GM18867 (cell line): ENCODE results near the gene SLC47A2.
"Not testable (repeated sequence)": the region's sequence is repeated elsewhere in the genome, so short reads cannot be mapped to it uniquely, and the experiment has no call there.

Experiments used
- ATAC-seq: cut with Tn5 transposase; IDR thresholded peaks from one replicate; pipeline ENCODE4 v1.9.1; 2021; ENCODE audit warnings: mild to moderate bottlenecking, moderate library complexity; ENCODE audit not compliant: unreplicated experiment

The SLC47A2 gene

DNA sequence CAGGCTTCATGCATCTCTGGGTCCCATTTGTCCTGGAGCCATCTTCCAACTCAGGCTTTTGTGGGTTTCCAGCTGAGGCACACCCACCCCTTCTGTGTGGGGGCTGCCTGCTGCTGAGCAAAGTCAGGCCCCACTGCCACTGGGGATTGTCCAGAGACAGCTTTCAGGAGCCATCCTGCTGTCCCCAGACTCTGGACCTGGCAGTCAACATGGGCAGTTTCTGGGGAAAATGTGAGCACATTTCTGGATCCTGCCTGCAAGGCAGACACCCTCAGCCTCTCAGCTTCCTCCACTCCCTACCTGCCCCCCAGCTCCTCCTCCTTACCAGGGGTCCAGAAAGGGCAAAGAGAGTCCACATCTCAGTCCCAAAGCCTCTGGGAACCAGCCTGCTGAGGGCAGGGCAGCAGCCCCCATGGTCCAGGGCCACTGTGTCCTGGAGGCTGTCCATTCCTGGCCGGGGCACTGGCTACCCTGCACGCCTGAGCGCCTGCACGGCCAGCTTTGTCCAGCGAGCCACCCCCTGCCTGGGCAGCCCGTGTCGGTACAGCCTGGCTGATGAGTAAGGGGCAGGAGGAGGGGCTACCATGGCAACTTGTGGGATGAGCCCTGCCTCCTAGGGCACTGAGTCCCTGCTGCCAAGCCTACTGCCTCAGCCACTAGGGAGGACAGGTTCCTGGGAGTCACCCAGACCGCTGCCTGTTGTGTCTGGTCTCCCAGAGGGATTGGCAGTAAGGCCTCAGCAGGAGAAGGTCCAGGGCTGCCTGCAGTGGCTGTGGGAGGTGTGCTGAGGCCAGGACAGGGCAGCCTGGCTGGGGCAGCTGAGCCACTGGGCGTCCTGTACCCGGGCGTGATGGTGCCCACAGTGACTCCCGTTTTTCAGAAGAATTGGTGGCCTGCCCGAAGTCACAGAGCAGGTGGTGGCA is at the start of gene SLC47A2:
Gene SLC47A2 (minus strand): TSS at position 477 of the 923 bp plus-strand sequence. CDS start 29 bp downstream, at position 448.
- ATAC-seq: no peak

DNA sequence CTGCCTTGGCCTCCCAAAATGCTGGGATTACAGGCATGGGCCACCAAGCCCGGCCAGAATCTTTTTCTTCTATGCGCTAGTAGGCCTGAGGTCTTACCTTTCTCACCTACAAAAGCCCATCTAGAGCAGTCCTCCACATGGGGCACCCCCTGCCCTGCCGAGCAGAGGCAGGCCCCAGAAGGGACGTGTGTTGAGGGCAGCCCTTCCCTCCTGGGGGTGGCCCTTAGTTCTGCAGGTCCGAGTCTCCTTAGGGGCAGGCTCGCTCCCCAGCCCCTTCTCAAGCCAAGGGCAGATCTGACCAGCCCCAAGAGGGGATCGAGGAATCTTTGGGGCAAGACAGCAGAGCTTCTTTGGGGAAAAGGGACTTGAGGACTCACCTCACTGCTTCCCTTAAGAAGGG is 49.6 kb upstream of the SLC47A2 start:
- no peak for ATAC-seq

DNA sequence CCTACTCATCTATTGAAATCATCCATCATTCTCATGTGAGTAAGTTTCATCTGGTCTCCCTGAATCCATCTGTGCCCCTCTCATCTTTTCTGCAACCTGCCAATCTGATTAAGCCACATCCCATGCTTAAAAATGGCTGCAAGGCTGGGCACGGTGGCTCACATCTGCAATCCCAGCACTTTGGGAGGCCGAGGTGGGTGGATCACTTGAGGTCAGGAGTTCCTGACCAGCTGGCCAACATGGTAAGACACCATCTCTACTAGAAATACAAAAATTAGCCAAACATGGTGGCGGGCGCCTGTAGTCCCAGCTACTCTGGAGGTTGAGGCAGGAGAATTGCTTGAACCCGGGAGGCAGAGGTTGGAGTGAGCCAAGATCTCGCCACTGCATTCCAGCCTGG is 47.6 kb upstream of the SLC47A2 start:
- not testable (repeated sequence) for ATAC-seq

GRCh38 chr17:19763416-19763815 is 47.0 kb upstream of the SLC47A2 start:
- no peak for ATAC-seq

- no peak for ATAC-seq
Observed at GRCh38 chr17:19762515-19762961, 46.2 kb upstream of the SLC47A2 start.

GRCh38 chr17:19760746-19761145 is 44.4 kb upstream of the SLC47A2 start:
- no peak for ATAC-seq

DNA sequence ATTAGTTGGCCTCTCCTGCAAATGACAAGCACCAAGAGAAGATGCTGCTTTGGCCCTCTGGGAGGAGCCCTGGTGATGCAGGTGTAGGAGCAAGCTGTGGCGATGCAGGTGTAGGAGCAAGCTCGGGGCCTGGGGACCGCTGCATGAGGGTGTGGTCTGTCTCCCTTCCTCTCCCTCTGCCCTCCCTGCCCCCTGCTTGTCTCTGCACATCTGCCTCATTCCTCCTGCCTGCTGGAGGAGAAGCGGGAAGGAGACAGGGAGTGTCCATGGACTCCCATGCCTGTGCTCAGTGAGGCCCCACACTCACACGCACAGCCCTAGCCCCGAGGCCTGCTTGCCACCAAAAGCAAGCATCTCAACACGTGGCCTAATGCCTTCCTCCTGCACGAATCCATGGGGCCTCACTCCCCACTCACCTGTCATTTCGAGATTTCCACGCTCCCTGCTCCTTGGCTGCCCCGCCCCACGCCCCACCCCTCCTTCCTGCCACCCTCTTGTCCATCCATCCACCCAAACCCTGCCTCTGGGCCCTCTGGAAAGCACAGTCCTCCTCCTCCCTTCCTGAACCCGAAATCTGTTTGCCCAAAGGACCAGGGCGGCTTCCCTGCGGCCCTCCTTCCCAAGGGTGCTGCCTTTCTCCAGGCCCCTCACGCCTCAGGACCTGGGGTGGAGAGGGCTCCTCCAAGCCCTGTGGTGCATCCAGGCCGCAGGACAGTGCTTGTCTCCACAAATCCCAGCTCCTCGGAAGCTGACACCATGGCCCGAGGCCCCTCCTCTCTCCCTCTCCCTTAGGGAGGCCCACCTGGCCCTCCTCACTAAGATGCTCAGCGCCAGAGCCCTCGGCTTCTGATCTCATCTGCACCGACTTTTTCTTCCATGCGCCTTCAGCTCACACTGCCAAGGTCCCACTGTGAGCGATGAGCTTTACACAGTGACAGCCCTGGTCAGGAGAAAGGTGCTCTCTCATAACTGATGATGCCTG is 43.5 kb upstream of the SLC47A2 start:
- no peak for ATAC-seq

- no peak for ATAC-seq
Observed at GRCh38 chr17:19757536-19758180, 41.3 kb upstream of the SLC47A2 start.

- no peak for ATAC-seq
Observed at GRCh38 chr17:19756546-19756945, 40.2 kb upstream of the SLC47A2 start.

- ATAC-seq: no peak
Observed at GRCh38 chr17:19755821-19756510, 39.6 kb upstream of the SLC47A2 start.

- ATAC-seq: no peak
Observed at GRCh38 chr17:19755392-19755791, 39.0 kb upstream of the SLC47A2 start.

GRCh38 chr17:19753661-19754463 is 37.5 kb upstream of the SLC47A2 start:
- no peak for ATAC-seq

DNA sequence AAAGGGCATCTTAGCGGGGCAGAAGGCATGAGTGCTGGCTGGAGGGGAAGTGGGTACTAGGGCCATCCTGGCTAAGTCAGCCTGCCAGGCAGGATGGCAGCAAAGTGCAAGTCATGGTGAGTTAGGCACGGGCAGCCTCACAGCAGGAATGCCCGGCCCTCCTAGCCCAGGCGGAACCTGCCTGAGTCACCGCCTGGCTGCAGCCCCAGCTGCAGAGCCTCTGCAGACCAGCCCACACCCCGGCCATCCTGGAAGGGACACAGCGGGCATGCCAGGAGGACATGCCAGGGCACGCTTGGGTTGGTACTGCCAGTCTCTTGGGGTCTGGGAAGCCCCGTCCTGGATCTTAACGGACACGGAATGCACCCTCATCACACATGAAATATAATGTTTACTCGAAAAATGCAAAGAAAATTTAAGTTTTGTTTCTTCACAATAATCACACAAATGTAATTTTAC is 36.7 kb upstream of the SLC47A2 start:
- no peak for ATAC-seq

DNA sequence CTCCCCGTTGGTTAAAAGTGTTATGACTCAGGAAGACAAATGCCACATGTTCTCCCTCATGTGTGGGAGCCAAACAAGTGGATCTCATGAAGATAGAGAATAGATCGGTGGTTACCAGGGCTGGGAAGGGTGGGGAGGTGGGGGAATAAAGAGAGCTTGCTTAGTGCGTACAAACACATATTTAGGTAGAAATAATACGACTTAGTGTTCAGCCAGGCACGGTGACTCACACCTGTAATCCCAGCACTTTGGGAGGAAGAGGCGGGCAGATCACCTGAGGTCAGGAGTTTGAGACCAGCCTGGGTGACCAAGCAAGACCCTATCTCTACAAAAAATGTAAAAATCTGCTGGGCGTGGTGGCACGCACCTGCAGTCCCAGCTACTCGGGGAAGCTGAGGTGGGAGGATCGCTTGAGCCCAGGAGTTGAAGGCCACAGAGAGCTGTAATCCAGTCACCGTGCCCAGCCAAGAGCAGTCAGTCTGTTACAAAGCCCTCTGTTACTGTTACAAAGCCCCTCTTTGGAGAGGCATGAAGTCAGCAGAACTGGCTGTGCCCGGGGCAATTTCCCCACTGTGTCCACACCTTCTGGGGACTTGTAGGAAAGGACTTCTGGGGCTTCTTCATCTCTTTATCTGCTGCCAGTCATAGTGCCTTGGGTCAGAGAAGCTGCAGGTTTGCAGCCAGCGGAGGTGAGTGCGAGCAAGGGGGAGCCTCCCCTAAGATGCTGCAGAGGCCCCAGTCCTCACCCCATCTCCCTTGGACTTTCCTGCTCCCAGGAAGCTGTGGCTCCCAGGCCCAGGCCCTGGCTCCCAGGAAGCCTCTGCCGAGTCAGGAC is 36.0 kb upstream of the SLC47A2 start:
- ATAC-seq: no peak

- ATAC-seq: no peak
Observed at GRCh38 chr17:19750835-19751234, 34.5 kb upstream of the SLC47A2 start.

GRCh38 chr17:19750020-19750572 is 33.7 kb upstream of the SLC47A2 start:
- no peak for ATAC-seq

DNA sequence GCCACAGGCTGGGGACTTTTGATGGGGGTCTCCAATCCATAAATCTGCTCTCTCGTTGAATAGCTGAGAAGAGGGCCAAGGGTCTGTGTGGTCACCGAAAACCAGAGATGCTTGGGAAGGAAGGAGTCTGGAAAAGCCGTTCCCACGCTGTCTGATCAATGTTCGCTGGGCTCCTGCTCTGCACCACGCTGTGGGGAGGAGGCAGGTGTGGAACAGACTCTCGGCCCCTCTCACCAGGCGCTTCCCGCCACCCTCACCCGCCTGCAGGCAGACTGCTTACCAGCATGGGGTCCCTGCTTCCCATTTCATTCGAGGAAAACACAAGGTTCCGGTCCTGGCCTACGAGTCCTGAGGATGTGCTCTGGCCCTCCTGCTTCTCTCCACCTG is 32.4 kb upstream of the SLC47A2 start:
- no peak for ATAC-seq
